Activated T-helper 9 cell treated with anti-CD3 and anti-CD28 coated beads, Interleukin-2, amount 50 U/mL, for 16 hours (primary cell): Measurements from ENCODE around the gene L3MBTL3.
"Not testable (repeated sequence)": the region's sequence is repeated elsewhere in the genome, so short reads cannot be mapped to it uniquely, and the experiment has no call there.

Experiments
- DNase-seq: peaks from one replicate; pipeline ENCODE4 v3.0.0-alpha.2; 2020; ENCODE audit warnings: low read depth

L3MBTL3 gene

GRCh38 chr6:130138909-130139242, 120.5 kb downstream of the L3MBTL3 start:
- no peak for DNase-seq

- DNase-seq: no peak
Measured at GRCh38 chr6:130140084-130140483, 121.7 kb downstream of the L3MBTL3 start.

- no peak for DNase-seq
Measured at GRCh38 chr6:130143709-130144108, 125.3 kb downstream of the L3MBTL3 start.

GRCh38 chr6:130147111-130147510, 128.7 kb downstream of the L3MBTL3 start:
- DNase-seq: no peak

- no peak for DNase-seq
Measured at GRCh38 chr6:130148181-130148580, 129.8 kb downstream of the L3MBTL3 start.

- not testable (repeated sequence) for DNase-seq
Measured at GRCh38 chr6:130149016-130149415, 130.6 kb downstream of the L3MBTL3 start.

- no peak for DNase-seq
Measured at GRCh38 chr6:130150906-130151305, 132.5 kb downstream of the L3MBTL3 start.

- no peak for DNase-seq
Measured at GRCh38 chr6:130152908-130153510, 134.6 kb downstream of the L3MBTL3 start.

GRCh38 chr6:130156908-130157307, 138.5 kb downstream of the L3MBTL3 start:
- no peak for DNase-seq

GRCh38 chr6:130158056-130158455, 139.7 kb downstream of the L3MBTL3 start:
- DNase-seq: no peak

GRCh38 chr6:130158548-130158947, 140.2 kb downstream of the L3MBTL3 start:
- no peak for DNase-seq

- DNase-seq: no peak
Measured at GRCh38 chr6:130159956-130160355, 141.6 kb downstream of the L3MBTL3 start.

GRCh38 chr6:130161683-130162404, 143.5 kb downstream of the L3MBTL3 start:
- DNase-seq: no peak

GRCh38 chr6:130162421-130162820, 144.0 kb downstream of the L3MBTL3 start:
- DNase-seq: no peak

GRCh38 chr6:130163266-130163665, 144.9 kb downstream of the L3MBTL3 start:
- no peak for DNase-seq

- DNase-seq: no peak
Measured at GRCh38 chr6:130164251-130164650, 145.9 kb downstream of the L3MBTL3 start.

- DNase-seq: no peak
Measured at GRCh38 chr6:130167655-130168054, 149.3 kb downstream of the L3MBTL3 start.

- DNase-seq: not testable (repeated sequence)
Measured at GRCh38 chr6:130170160-130170559, 151.8 kb downstream of the L3MBTL3 start.

- DNase-seq: not testable (repeated sequence)
Measured at GRCh38 chr6:130173377-130174004, 155.1 kb downstream of the L3MBTL3 start.

GRCh38 chr6:130176378-130176777, 158.0 kb downstream of the L3MBTL3 start:
- DNase-seq: no peak

- DNase-seq: no peak
Measured at GRCh38 chr6:130178692-130179091, 160.3 kb downstream of the L3MBTL3 start.

- DNase-seq: no peak
Measured at GRCh38 chr6:130182466-130182865, 164.1 kb downstream of the L3MBTL3 start.
